Astrocyte of the spinal cord (primary cell): ENCODE data around the gene XPNPEP1.

Experiments
- DNase-seq: peaks from one replicate; pipeline ENCODE4 v3.0.0; 2011; ENCODE audit warnings: low read depth, low spot score
- H3K4me3 ChIP-seq: 2 replicates; pipeline ENCODE4 v1.5.1; 2011; ENCODE audit warnings: low read depth, mild to moderate bottlenecking, low read length, moderate library complexity
- CTCF ChIP-seq: IDR thresholded peaks from 2 replicates; pipeline ENCODE4 v1.5.1; 2012; ENCODE audit warnings: low read depth, mild to moderate bottlenecking, low read length, inconsistent platforms
- in situ Hi-C: cut with HindIII; loops from 2 replicates; pipeline ENCODE4 v1.10.0; 2017; ENCODE audit warnings: low sequenced_read_pairs

The XPNPEP1 gene

GRCh38 chr10:109966961-109967738 lies 43.8 kb upstream of the XPNPEP1 start:
- no peak overlapping the region for H3K4me3 ChIP-seq
- in situ Hi-C loops = no loop called here
- peak; percentile 75 for DNase-seq

GRCh38 chr10:109964318-109964717 lies 41.0 kb upstream of the XPNPEP1 start:
- DNase-seq = no peak
- TF ChIP-seq CTCF = no peak
- in situ Hi-C loops = no loop called here
- H3K4me3 ChIP-seq = no peak overlapping the region

More at GRCh38 chr10:109966961-109967738, 43.8 kb upstream of the XPNPEP1 start:
- no peak for TF ChIP-seq CTCF

- in situ Hi-C loops = no loop called here
- no peak overlapping the region for H3K4me3 ChIP-seq
- TF ChIP-seq CTCF = no peak
- DNase-seq = peak; percentile 44
These were observed 40.1 kb upstream of the XPNPEP1 start for GRCh38 chr10:109963439-109963838.

- no peak for DNase-seq
- H3K4me3 ChIP-seq = no peak overlapping the region
- in situ Hi-C loops = no loop called here
- TF ChIP-seq CTCF = no peak
These were observed 38.9 kb upstream of the XPNPEP1 start for GRCh38 chr10:109962247-109962646.

- peak; percentile 82 for DNase-seq
- in situ Hi-C loops = no loop called here
- no peak overlapping the region for H3K4me3 ChIP-seq
- no peak for TF ChIP-seq CTCF
These were observed 38.1 kb upstream of the XPNPEP1 start for GRCh38 chr10:109961174-109962001.

GRCh38 chr10:109960682-109961081 lies 37.4 kb upstream of the XPNPEP1 start:
- in situ Hi-C loops = no loop called here
- TF ChIP-seq CTCF = no peak
- DNase-seq = no peak
- no peak overlapping the region for H3K4me3 ChIP-seq
